ENCODE measurements around the gene UGT1A9. TPM values are rescaled to one million over a fixed set of nuclear protein-coding genes. Genes with fewer than 3 reads are reported as not detected.

Gene UGT1A9
- total RNA-seq, 1 experiment from 2014 or later, result not detected

DNA sequence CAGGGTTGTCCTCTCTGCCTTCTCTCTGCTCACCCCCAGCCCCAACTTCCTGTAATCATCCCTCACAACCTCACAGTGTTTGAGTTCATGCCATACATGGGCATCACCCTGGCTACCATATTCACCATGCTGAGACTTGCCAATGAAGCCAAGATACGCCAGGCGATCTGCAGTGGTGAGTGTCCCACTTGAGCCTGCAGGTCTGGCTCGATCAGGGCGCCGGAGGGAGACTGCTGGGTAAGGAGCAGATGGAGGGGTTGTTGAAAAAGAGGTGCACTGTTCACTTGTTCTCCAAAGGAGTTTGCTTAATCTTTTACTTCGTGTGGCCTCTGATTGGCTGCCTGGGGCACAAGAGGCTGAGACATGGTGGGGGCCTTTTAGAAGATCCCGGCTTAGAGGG is 121.0 kb downstream of the UGT1A9 start:
- Histone ChIP-seq H3K4me3 (no peak overlapping the region), H4K20me1 (ENCODE audit: insufficient read depth) (no peaks in the 10 kb centered on the region), H3K9me2 (ENCODE audit: insufficient read depth) (no peaks in the 10 kb centered on the region), H3K27ac (no peak overlapping the region), H2AFZ (no peak overlapping the region), H3K4me2 (no peak overlapping the region), H3K27me3 (ENCODE audit: insufficient read depth, low read depth) (no peaks in the 10 kb centered on the region), H3K9me3 (ENCODE audit: insufficient read depth, low read depth) (no peaks in the 10 kb centered on the region), H3K4me1 (replicated peaks; ENCODE audit: insufficient read depth) (no peaks in the 10 kb centered on the region), H3F3A (ENCODE audit: insufficient read depth, low read depth) (no peaks in the 10 kb centered on the region), H3K36me3 (ENCODE audit: low read depth) (no peaks in the 10 kb centered on the region), H3K79me2 (ENCODE audit: low read depth) (no peaks in the 10 kb centered on the region)
- no peak for DNase-seq
- no TSS peak for BruUV-seq (replicated peaks)
- POLR2A ChIA-PET (ENCODE audit: unreplicated experiment), result no interaction called here
- CTCF ChIA-PET, result no interaction called here
- TF ChIP-seq, protein P1, sequence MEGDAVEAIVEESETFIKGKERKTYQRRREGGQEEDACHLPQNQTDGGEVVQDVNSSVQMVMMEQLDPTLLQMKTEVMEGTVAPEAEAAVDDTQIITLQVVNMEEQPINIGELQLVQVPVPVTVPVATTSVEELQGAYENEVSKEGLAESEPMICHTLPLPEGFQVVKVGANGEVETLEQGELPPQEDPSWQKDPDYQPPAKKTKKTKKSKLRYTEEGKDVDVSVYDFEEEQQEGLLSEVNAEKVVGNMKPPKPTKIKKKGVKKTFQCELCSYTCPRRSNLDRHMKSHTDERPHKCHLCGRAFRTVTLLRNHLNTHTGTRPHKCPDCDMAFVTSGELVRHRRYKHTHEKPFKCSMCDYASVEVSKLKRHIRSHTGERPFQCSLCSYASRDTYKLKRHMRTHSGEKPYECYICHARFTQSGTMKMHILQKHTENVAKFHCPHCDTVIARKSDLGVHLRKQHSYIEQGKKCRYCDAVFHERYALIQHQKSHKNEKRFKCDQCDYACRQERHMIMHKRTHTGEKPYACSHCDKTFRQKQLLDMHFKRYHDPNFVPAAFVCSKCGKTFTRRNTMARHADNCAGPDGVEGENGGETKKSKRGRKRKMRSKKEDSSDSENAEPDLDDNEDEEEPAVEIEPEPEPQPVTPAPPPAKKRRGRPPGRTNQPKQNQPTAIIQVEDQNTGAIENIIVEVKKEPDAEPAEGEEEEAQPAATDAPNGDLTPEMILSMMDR (conservative IDR thresholded peaks at IDR 0.05), result no peak
- TF ChIP-seq EZH2 (IDR thresholded peaks at IDR 0.05; ENCODE audit: low read depth), result no peak
- intact Hi-C loops (cut with micrococcal nuclease; ENCODE audit: unreplicated experiment), result no loop called here

DNA sequence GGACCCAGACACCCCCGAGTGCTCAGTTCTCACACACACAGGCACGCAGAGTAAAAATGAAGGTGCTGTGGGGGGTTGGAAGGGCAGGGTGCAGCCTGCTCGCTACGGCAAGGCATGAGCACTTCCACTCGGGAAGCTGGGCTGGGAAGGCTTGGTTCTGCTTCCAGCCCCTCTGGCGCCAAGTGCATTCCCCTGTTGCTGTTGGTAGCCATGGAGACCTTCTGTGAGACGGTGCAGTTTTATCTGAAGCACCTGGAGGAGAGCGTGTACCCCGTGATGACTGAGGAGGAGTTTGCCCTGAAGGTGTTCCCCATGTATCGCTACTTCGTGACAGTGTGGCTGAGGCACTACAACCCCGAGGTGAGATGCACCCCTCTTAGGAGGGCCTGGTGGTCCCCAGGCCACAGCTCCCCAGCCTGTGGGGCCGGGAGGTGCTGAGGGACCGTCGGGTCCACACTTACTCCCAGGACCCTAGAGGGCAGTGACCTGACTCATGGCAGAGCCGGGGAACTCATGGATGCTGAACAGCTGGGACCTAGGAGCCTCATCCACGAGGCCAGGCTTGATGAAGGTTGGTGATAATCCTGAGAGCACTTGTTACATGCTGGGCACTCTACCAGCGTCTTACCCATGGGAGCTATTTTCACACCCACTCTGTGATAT is 121.9 kb downstream of the UGT1A9 start:
- Histone ChIP-seq H3K79me2 (ENCODE audit: low read depth) (no peaks in the 10 kb centered on the region), H3F3A (ENCODE audit: insufficient read depth, low read depth) (no peaks in the 10 kb centered on the region), H3K9me3 (ENCODE audit: insufficient read depth, low read depth) (no peaks in the 10 kb centered on the region), H3K4me3 (no peak overlapping the region), H3K36me3 (ENCODE audit: low read depth) (no peaks in the 10 kb centered on the region), H2AFZ (no peak overlapping the region), H3K4me2 (no peak overlapping the region), H3K27me3 (ENCODE audit: insufficient read depth, low read depth) (no peaks in the 10 kb centered on the region), H3K4me1 (replicated peaks; ENCODE audit: insufficient read depth) (no peaks in the 10 kb centered on the region), H3K27ac (no peak overlapping the region), H3K9me2 (ENCODE audit: insufficient read depth) (no peaks in the 10 kb centered on the region), H4K20me1 (ENCODE audit: insufficient read depth) (no peaks in the 10 kb centered on the region)
- no TSS peak for BruUV-seq (replicated peaks)
- CTCF ChIA-PET, result no interaction called here
- TF ChIP-seq EZH2 (IDR thresholded peaks at IDR 0.05; ENCODE audit: low read depth), result no peak
- TF ChIP-seq, protein P1 (conservative IDR thresholded peaks at IDR 0.05), result no peak
- intact Hi-C loops (cut with micrococcal nuclease; ENCODE audit: unreplicated experiment), result no loop called here
- no peak for DNase-seq
- POLR2A ChIA-PET (ENCODE audit: unreplicated experiment), result no interaction called here

DNA sequence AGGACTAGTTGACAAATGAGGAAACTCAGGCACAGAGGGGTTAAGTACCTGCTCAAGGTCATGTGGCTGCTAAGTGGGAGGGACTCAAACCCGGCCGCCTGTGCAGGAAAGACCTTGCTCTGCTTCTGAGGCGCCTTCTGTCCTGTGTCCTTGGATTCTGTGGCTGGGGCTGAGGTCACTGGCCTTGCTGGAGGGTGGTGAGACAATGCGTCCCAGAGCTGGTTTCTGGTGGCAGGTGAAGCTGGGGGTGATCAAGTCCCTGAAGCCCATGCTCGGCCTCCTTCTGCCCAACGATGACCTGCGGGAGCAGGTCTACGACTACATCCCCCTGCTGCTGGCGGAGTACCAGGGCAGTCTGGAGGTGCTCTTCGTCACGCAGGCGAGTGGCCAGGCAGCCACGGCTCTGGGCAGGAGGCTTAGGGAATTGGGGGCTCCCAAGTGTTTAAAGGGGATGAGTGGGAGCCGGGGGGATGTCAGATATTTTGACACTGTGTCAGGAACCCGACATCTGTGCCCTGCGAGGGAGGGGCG is 122.5 kb downstream of the UGT1A9 start:
- no peaks in the 10 kb centered on the region for H3K9me3 ChIP-seq (ENCODE audit: insufficient read depth, low read depth)
- no peak overlapping the region for H3K27ac ChIP-seq
- no peaks in the 10 kb centered on the region for H4K20me1 ChIP-seq (ENCODE audit: insufficient read depth)
- no peak overlapping the region for H3K4me3 ChIP-seq
- BruUV-seq (replicated peaks), result no TSS peak
- intact Hi-C loops (cut with micrococcal nuclease; ENCODE audit: unreplicated experiment), result no loop called here
- H3K36me3 ChIP-seq (ENCODE audit: low read depth), result no peaks in the 10 kb centered on the region
- ChIA-PET POLR2A (ENCODE audit: unreplicated experiment) (no interaction called here), CTCF (no interaction called here)
- TF ChIP-seq EZH2 (IDR thresholded peaks at IDR 0.05; ENCODE audit: low read depth), result no peak
- H2AFZ ChIP-seq, result no peak overlapping the region
- H3K9me2 ChIP-seq (ENCODE audit: insufficient read depth), result no peaks in the 10 kb centered on the region
- H3K79me2 ChIP-seq (ENCODE audit: low read depth), result no peaks in the 10 kb centered on the region
- no peaks in the 10 kb centered on the region for H3F3A ChIP-seq (ENCODE audit: insufficient read depth, low read depth)
- no peak for DNase-seq
- H3K4me1 ChIP-seq (replicated peaks; ENCODE audit: insufficient read depth), result no peaks in the 10 kb centered on the region
- H3K4me2 ChIP-seq, result no peak overlapping the region
- no peaks in the 10 kb centered on the region for H3K27me3 ChIP-seq (ENCODE audit: insufficient read depth, low read depth)

DNA sequence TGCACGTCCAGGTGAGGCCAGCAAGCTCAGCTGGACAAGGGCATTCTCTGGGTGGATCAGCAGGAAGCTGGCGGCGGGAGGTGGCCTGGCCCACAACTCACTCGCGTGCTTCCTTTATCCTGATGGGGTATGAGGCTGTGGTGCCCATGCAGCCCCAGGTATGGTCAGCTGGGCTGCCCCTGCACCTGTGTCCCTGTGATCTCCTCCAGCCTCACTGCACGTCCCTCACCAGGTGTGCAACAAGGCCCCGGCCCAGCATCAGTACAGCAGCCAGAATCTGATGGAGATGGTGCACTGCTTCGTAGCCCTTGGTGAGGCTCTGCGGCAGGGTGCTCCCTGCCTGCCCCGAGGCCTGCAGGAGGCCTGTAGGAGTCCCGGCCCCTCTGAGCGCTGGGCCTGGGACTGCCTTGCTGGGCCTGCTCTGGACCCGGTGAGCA is 124.1 kb downstream of the UGT1A9 start:
- H2AFZ ChIP-seq, result no peak overlapping the region
- H3K9me2 ChIP-seq (ENCODE audit: insufficient read depth), result no peaks in the 10 kb centered on the region
- TF ChIP-seq, protein P1 (conservative IDR thresholded peaks at IDR 0.05), result no peak
- no peak for TF ChIP-seq EZH2 (IDR thresholded peaks at IDR 0.05; ENCODE audit: low read depth)
- no peaks in the 10 kb centered on the region for H3K36me3 ChIP-seq (ENCODE audit: low read depth)
- H3K4me2 ChIP-seq, result no peak overlapping the region
- no peak for DNase-seq
- H3K27ac ChIP-seq, result no peak overlapping the region
- no peaks in the 10 kb centered on the region for H3K9me3 ChIP-seq (ENCODE audit: insufficient read depth, low read depth)
- peaks cover under 1% of the 10 kb centered on the region; the same call in 1 of the 2 replicates for H3K4me1 ChIP-seq (replicated peaks; ENCODE audit: insufficient read depth)
- H3K79me2 ChIP-seq (ENCODE audit: low read depth), result no peaks in the 10 kb centered on the region
- no TSS peak for BruUV-seq (replicated peaks)
- no peaks in the 10 kb centered on the region for H3F3A ChIP-seq (ENCODE audit: insufficient read depth, low read depth)
- H4K20me1 ChIP-seq (ENCODE audit: insufficient read depth), result no peaks in the 10 kb centered on the region
- ChIA-PET POLR2A (ENCODE audit: unreplicated experiment) (no interaction called here), CTCF (no interaction called here)
- no peak overlapping the region for H3K4me3 ChIP-seq
- intact Hi-C loops (cut with micrococcal nuclease; ENCODE audit: unreplicated experiment), result no loop called here
- H3K27me3 ChIP-seq (ENCODE audit: insufficient read depth, low read depth), result no peaks in the 10 kb centered on the region

Measured in PC-9 (cell line).